OCI-LY1 (cell line): ENCODE results near the gene UNC5CL.

ENCODE experiments used
- EZH2 ChIP-seq: fragments of 200-600 bp; sonication (generic), shearing (Covaris generic); IDR thresholded peaks from 2 replicates; pipeline ENCODE4 v1.8.0; 2017; ENCODE audit warnings: borderline replicate concordance, mixed run types, mild to moderate bottlenecking, antibody characterized with exemption, low read length, moderate library complexity, mixed read lengths
- TF ChIP-seq, protein P1 (sequence below): fragments of 200-600 bp; sonication (generic), shearing (Covaris generic); IDR thresholded peaks from 2 replicates; pipeline ENCODE4 v1.5.1; 2017; ENCODE audit warnings: mild to moderate bottlenecking, antibody characterized with exemption, low read length, moderate library complexity, mixed read lengths

DNA sequence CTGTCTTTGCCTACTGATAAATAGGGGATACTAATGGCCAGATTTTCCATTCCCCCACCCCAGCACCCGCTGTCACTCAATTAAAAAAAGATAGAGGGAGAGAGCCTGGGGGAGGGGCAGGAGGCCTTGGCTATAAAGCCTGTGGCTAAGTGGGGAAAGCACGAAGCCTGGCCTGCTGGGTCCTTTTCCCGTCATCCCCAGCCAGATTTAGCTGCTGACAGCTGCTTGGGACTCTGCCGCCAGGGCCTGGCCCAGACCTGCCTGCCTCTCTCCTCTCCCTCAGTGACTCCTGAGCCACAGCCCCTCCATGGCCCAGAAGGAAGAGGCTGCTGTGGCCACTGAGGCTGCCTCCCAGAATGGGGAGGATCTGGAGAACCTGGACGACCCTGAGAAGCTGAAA is 14.0 kb upstream of the UNC5CL start, which contains the start of gene APOBEC2:
- no peak for TF ChIP-seq EZH2
- TF ChIP-seq, protein P1, sequence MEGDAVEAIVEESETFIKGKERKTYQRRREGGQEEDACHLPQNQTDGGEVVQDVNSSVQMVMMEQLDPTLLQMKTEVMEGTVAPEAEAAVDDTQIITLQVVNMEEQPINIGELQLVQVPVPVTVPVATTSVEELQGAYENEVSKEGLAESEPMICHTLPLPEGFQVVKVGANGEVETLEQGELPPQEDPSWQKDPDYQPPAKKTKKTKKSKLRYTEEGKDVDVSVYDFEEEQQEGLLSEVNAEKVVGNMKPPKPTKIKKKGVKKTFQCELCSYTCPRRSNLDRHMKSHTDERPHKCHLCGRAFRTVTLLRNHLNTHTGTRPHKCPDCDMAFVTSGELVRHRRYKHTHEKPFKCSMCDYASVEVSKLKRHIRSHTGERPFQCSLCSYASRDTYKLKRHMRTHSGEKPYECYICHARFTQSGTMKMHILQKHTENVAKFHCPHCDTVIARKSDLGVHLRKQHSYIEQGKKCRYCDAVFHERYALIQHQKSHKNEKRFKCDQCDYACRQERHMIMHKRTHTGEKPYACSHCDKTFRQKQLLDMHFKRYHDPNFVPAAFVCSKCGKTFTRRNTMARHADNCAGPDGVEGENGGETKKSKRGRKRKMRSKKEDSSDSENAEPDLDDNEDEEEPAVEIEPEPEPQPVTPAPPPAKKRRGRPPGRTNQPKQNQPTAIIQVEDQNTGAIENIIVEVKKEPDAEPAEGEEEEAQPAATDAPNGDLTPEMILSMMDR, result no peak
